Mesenteric fat pad (tissue), 1 donor: Measurements from ENCODE around the gene EXOC3L2. TPM values are rescaled to one million over a fixed set of nuclear protein-coding genes. Genes with fewer than 3 reads are reported as not detected.
"Not testable (repeated sequence)": the region's sequence is repeated elsewhere in the genome, so short reads cannot be mapped to it uniquely, and the experiment has no call there.

Experiments used
- DNase-seq: peaks from one replicate; pipeline ENCODE4 v3.0.0-alpha.2; 2020; ENCODE audit warnings: low spot score
- long read RNA-seq: library from polyadenylated mRNA; unstranded; transcript quantifications from one replicate; pipeline ENCODE4 v2.0.0, GENCODE V29; 2020
- total RNA-seq: library from RNA; stranded (reverse); fragmentation: NEBNext Ultra II Directional; extraction: Animal tissue kit (Norgen Biotek cat#: 25700); gene quantifications from one replicate; pipeline ENCODE4 v1.2.1, GENCODE V29; 2021
- donor health status: DM: yes; HTN: yes; CAD: no.

Gene EXOC3L2
- 4.8 TPM for total RNA-seq
- long read RNA-seq, partial matches to known transcripts, result 3 of 3 reads
- long read RNA-seq, other reads (novel, unspliced or antisense), result 0 of 3 reads

DNA sequence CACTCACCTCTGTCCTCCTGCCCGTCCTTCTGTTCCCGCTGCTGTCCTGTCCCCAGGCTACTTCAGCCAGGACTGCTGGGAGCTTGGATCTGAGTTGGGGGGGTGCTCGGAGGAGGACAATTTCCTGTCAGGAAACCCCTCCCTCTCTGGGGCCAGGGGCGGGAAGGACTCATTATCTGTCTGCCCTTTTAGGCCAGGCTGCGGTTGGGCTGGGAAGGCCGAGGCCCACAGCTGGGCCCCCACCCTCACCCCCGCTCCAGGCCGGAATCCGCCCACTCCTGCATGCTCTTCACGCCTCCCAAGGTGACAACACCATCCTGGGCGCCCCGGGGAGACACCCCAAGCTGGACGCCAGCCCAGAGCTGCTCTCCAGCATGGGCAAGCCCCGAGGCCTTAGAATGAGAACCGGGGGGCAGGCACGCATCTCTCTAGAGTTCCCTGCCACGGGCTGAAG lies at the start of gene EXOC3L2:
Gene EXOC3L2, minus strand, starts transcription at position 74 of the 454 bp plus-strand sequence. CDS start 6,362 bp downstream, outside the sequence.
- no peak for DNase-seq

DNA sequence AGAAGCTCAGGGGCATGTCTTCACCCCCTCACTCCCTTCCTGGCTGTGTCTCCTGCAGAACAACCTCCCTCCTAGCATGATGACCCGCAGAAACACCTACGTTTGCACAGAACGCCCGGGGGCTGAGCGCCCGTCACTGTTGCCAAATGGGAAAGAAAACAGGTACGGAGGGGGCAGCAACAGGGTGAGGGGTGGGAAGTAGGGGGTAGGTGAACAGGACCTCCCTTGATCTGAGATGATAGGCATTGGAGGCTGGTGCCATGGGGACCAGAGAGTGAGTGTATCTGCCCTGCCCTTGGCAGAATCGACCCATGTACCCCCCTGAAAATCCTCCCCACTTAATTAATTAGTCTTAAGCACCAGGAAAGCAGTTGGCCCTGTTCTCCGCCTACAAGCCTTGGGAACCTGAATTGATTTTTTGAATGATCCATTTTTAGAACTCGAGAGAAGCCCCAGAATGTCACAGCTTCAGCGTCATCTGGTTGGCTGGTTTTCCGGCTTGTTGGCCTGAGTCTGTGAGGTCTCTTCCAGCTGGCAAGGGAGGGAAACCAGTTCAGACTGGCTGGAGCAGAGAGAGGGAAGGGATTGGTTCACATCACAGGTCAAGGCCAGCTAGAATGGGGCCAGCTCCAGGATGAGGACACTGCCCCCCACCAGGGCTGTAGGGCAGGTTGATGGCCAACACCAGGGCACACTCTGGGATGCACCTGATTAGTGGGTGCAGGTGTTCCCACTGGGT lies 49.3 kb upstream of the EXOC3L2 start:
- no peak for DNase-seq

- no peak for DNase-seq
Observed at GRCh38 chr19:45293682-45294081, 48.5 kb upstream of the EXOC3L2 start.

- no peak for DNase-seq
Observed at GRCh38 chr19:45291834-45292233, 46.6 kb upstream of the EXOC3L2 start.

GRCh38 chr19:45290381-45290931 lies 45.2 kb upstream of the EXOC3L2 start:
- no peak for DNase-seq

DNA sequence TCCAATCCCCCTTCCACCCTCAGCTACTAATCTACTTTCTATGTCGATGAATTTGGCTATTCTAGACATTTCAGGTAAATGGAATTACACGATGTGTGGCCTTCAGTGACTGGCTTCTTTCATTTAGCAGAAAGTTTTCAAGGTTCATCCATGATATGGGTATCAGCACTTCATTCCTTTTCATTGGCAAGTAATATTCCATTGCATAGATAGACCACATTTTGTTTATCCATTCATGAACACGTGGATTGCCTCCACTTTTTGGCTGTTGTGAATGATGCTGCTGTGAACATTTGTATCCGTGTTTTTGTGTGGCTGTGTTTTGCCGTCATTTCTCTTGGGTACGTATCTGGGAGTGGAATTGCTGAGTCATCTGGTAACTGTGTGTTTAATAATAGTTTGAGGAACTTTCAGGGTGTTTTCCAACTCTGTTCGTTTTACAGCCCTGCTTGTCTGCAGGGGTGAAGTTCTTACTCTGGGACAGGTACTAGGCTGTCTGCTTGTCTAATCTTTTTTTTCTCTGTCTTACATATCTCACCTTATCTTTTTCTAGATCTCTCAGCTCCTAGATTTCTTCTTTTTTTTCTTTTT lies 38.3 kb upstream of the EXOC3L2 start:
- DNase-seq, result no peak

DNA sequence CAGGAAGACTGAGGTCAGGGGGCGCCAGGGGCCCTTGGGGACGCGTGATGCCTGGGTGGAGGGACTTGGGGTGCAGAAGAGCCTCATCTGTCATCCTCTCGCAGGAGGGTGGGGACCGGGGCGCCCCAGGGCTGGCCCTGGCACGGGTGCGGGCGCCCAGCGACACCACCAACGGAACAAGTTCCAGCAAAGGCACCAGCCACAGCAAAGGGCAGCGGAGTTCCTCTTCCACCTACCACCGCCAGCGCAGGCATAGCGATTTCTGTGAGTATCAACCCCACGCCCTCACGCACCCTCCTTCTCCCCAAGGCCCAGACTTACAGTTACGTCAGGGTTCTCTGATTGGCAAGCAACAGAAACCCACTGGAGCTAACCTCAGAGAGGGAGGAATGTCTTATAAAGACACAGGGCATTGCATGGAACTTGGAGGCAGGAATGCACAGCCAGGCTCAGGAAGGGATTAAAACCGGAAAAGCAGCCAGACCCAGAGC lies 35.3 kb upstream of the EXOC3L2 start:
- no peak for DNase-seq

DNA sequence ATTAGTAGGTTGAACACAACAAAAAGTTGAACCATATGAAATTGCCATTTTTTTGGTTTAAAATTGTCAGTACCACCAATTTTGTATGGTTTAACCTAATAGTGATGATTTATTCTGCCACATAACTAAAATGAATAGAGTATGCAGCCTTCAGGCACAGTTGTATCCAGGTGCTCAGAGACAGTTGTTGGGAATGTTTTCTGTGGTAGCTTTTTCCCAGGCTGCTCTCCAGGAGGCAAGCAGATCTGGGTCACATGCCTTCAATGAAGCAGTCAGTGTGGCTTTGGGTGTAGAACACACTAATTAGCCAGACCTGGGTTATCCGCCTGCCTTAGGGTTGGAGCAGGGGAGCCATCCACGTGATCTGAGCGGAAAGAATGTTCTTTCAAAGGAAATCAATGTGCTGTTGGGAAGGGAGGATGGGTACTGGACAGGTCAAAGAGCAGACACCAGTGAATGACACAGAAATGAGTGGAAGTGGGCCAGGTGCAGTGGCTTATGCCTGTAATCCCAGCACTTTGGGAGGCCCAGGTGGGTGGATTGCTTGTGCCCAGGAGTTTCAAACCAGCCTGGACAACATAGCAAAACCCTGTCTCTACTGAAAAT lies 34.5 kb upstream of the EXOC3L2 start:
- no peak for DNase-seq

DNA sequence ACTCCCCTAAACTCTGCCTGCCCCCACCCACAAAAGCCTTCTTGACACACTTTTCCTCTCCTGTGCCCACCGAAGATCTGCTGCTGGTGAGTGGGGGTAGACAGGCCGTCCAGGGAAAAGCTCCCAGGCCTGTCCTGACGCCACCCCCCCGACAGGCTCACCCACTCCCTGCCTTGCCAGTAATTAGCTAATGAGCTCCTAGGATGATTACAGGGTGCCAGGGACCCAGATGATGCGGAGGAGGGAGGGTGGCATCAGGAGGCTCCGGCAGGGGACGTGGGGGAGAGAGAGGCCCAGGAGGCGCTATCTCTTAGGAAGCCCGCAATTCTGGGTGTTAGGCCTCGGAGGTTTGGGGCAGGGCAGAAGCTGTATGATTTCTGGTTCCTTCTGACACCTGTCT lies 32.9 kb upstream of the EXOC3L2 start:
- no peak for DNase-seq

DNA sequence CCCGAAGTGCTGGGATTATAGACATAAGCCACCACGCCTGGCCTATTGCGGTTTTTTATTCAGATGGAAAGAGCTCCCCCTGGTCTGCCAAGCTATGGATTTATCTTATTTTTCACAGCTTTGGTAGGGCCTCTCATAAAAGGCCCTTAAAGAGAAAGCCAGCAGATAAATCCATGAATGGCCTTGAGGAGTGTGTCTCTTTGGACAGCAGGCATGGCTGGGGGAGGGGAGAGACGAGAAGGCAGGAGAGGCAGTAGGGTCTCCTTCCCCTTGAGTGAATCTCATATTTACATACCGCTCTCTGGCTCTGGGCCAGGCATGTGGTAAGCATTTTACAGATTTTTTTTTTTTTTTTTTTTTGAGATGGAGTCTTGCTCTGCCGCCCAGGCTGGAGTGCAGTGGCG lies 31.1 kb upstream of the EXOC3L2 start:
- no peak for DNase-seq

DNA sequence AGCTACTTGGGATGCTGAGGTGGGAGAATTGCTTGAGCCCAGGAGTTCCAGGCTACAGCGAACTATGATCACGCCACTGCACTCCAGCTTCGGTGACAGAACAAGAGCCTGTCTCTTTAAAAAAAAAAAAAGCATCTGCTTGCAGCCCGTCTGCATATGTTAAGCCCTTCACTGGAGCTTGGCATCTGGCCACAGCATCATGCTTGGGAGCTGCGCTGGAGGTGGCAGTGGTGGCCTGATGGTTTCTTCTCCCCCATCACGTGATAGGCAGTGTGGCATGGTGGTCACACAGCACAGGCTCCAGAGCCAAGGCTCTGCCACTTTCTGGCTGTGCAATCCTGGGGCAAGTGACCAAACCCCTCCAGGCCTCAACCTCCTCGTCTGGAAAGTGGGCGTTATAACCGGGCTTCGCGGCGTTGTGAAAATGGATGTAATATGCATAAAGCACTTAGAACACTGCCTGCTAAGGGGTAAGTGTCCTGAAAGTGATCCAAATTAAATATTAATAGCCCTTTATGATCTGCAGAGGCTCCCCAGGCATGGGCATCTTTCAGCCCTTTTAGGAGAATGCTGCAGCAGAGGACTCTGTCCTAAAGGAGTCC lies 30.3 kb upstream of the EXOC3L2 start:
- DNase-seq, result no peak

DNA sequence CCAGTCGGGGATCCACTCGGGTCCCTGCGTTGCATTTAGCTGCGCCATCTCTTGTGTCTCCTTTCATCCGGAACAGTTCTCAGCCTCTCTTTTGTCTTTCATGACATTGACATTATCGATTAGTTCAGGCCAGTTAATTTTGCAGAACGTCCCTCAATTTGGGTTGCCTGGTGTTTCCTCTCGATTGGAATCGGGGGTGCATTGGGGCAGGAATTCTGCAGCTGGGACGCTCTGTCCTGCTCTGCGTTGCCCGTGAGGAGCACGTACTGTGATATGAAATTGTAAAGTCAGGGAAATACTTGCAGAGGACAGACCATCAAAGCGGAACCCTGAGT lies 28.3 kb upstream of the EXOC3L2 start:
- no peak for DNase-seq

- DNase-seq, result no peak
Observed at GRCh38 chr19:45271735-45272108, 26.5 kb upstream of the EXOC3L2 start.

GRCh38 chr19:45271098-45271734 lies 26.0 kb upstream of the EXOC3L2 start:
- DNase-seq, result no peak

DNA sequence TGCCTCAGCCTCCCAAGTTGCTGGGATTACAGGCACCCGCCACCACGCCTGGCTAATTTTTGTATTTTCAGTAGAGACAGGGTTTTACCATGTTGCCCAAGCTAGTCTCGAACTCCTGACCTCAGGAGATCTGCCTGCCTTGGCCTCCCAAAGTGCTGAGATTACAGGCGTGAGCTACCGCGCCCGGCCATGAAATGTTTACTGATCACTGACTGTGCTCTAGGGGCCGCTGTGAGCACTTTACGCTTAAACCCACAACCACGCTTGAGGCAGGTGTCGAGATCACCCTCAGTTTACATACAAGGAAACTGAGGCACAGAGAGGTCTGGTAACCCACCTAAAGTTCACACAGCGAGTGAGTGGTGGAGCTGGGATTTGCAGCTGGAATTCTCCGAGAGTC lies 24.7 kb upstream of the EXOC3L2 start:
- DNase-seq, result not testable (repeated sequence)

- no peak for DNase-seq
Observed at GRCh38 chr19:45267296-45267695, 22.1 kb upstream of the EXOC3L2 start.

DNA sequence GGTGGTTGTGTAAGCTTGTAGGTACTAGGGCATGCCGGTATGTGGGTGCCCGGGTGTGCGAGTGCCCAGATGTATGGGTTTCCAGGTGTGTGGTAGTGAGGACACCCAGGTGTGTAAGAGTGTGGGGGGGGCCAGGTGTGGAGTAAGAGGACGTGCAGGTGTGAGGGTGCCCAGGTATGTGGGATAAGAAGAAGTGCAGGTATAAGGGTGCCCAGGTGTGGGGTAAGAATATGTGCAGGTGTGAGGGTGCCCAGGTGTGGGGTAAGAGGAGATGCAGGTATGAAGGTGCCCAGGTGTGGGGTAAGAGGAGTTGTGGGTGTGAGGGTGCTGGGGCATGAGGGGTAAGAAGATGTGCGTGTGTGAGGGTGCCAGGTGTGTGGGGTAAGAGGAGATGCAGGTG lies 20.2 kb upstream of the EXOC3L2 start:
- no peak for DNase-seq

GRCh38 chr19:45264781-45265317 lies 19.6 kb upstream of the EXOC3L2 start:
- DNase-seq, result no peak

DNA sequence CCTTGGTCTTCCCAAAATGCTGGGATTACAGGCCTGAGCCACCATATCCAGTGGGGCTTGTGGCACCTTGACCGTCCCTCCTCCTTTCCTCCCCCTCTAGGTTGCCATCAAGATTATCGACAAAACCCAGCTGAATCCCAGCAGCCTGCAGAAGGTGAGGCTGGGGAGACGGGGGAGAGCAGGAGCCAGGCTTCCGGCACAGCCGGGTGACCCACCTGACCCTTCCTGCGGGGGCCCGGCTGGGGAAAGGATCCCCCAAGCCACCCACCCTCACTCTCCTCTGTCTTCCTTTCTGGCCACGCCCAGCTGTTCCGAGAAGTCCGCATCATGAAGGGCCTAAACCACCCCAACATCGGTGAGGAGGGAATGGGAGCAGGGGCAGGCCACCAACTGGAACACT lies 17.8 kb upstream of the EXOC3L2 start:
- no peak for DNase-seq

DNA sequence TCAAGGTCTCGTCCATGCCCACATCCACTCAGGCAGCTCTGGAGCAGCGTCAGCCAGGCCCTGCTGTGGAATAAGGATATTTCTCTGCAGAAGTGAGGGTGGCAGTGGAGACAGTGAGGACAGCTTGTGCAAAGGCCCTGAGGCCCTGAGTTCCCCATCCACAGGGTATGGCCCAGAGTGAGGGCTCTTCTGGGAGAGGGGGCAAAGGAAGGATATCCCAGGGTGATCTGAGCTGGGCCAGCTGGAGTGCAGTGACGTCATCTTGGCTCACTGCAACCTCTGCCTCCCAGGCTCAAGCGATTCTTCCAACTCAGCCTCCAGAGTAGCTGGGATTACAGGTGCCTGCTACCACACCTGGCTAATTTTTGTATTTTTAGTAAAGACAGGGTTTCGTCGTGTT lies 17.4 kb upstream of the EXOC3L2 start:
- DNase-seq, result no peak

- DNase-seq, result no peak
Observed at GRCh38 chr19:45258862-45259261, 13.7 kb upstream of the EXOC3L2 start.
